Keratinocyte (primary cell): ENCODE results near the gene SMIM28. TPM values are rescaled to one million over a fixed set of nuclear protein-coding genes. Genes with fewer than 3 reads are reported as not detected.

ENCODE experiments used
- DNase-seq: peaks from one replicate; pipeline ENCODE4 v3.0.0-alpha.2; 2011; ENCODE audit warnings: low read depth, missing footprints, low spot score
- FAIRE-seq: peaks from 2 replicates; lab custom pipeline; 2011; peaks lifted over from hg19 to GRCh38; lab: Jason Lieb, UNC
- H2AFZ ChIP-seq: 2 replicates; pipeline ENCODE4 v1.6.0; 2012; ENCODE audit warnings: low read length, control low read depth, inconsistent platforms; ENCODE audit not compliant: control insufficient read depth
- H3K27ac ChIP-seq: 2 replicates; pipeline ENCODE4 v1.5.1; 2011; ENCODE audit warnings: low read length; ENCODE audit not compliant: control insufficient read depth, insufficient read depth
- H3K27me3 ChIP-seq: 3 replicates; pipeline ENCODE4 v1.6.0; 2011; ENCODE audit warnings: low read length; ENCODE audit not compliant: control insufficient read depth, insufficient read depth; ENCODE audit errors: extremely low read depth
- H3K36me3 ChIP-seq, 2 experiments: 2 replicates in 1 of 2; 3 replicates in 1 of 2; pipeline ENCODE4 v1.5.1; 2011; ENCODE audit warnings: low read length in 2 of 2, mild to moderate bottlenecking in 1 of 2; ENCODE audit not compliant: control insufficient read depth in 2 of 2, insufficient read depth in 2 of 2; ENCODE audit errors: extremely low read depth in 1 of 2
- H3K4me1 ChIP-seq: 3 replicates; pipeline ENCODE4 v1.5.1; 2011; ENCODE audit warnings: low read length; ENCODE audit not compliant: control insufficient read depth, insufficient read depth; ENCODE audit errors: extremely low read depth
- H3K4me2 ChIP-seq: 3 replicates; pipeline ENCODE4 v1.6.0; 2011; ENCODE audit warnings: low read depth, low read length; ENCODE audit not compliant: control insufficient read depth, insufficient read depth; ENCODE audit errors: extremely low read depth
- H3K4me3 ChIP-seq, 3 experiments: fragments of 200-600 bp in 1 of 3; sonication (generic) in 1 of 3; 2 replicates in 2 of 3; 3 replicates in 1 of 3; pipeline ENCODE4 v1.5.1; 2011 to 2016; ENCODE audit warnings: low read length in 3 of 3, mild to moderate bottlenecking in 3 of 3, control low read depth in 2 of 3, inconsistent platforms in 1 of 3, low read depth in 1 of 3, mixed read lengths in 1 of 3, mixed run types in 1 of 3, moderate library complexity in 1 of 3; ENCODE audit not compliant: control insufficient read depth in 2 of 3, insufficient read depth in 2 of 3; ENCODE audit errors: extremely low read depth in 1 of 3
- H3K79me2 ChIP-seq: 2 replicates; pipeline ENCODE4 v1.6.0; 2012; ENCODE audit warnings: low read length; ENCODE audit not compliant: control insufficient read depth, insufficient read depth
- H3K9ac ChIP-seq: 3 replicates; pipeline ENCODE4 v1.6.0; 2011; ENCODE audit warnings: low read length; ENCODE audit not compliant: control insufficient read depth, insufficient read depth; ENCODE audit errors: extremely low read depth
- H3K9me1 ChIP-seq: 3 replicates; pipeline ENCODE4 v1.6.0; 2011; ENCODE audit warnings: low read length; ENCODE audit not compliant: control insufficient read depth, insufficient read depth; ENCODE audit errors: extremely low read depth
- H3K9me3 ChIP-seq: 2 replicates; pipeline ENCODE4 v1.5.1; 2012; ENCODE audit warnings: low read depth, low read length; ENCODE audit not compliant: control insufficient read depth
- H4K20me1 ChIP-seq: 3 replicates; pipeline ENCODE4 v1.6.0; 2011; ENCODE audit warnings: low read length; ENCODE audit not compliant: control insufficient read depth, insufficient read depth; ENCODE audit errors: extremely low read depth
- EZH2 ChIP-seq: IDR thresholded peaks from one replicate; pipeline ENCODE4 v1.6.1; 2012; ENCODE audit warnings: inconsistent platforms, mild to moderate bottlenecking, low read length, moderate library complexity
- dilution Hi-C: fragments of 300-500 bp; cut with MboI; formaldehyde crosslinking; loops from one replicate; pipeline ENCODE4 v1.7.0; 2020; ENCODE audit warnings: low sequenced_read_pairs; ENCODE audit not compliant: extremely low pct_ligation_motif_present
- polyA plus RNA-seq, 5 experiments: library from polyadenylated mRNA; depleted of rRNA in 3 of 5; stranded (reverse) in 3 of 5; stranded (forward) in 1 of 5; unstranded in 1 of 5; fragments of >200 nt; gene quantifications; 1 replicate in 1 of 5; 2 replicates in 3 of 5; 3 replicates in 1 of 5; pipeline versions ENCODE4 v1.2.1 to v1.2.3, GENCODE V29; 2011 to 2012; ENCODE audit warnings: missing spikeins in 2 of 5, low read depth in 1 of 5, low replicate concordance in 1 of 5
- TF ChIP-seq, protein P1 (sequence below), 3 experiments: IDR thresholded peaks in 1 of 3; conservative IDR thresholded peaks in 1 of 3; optimal IDR thresholded peaks in 1 of 3; 2 replicates in 2 of 3; 3 replicates in 1 of 3; pipeline versions ENCODE3 to v1.5.1; 2011; ENCODE audit warnings: low read length in 3 of 3, mild to moderate bottlenecking in 3 of 3, moderate library complexity in 2 of 3, control low read depth in 1 of 3, inconsistent platforms in 1 of 3; ENCODE audit not compliant: insufficient read depth in 2 of 3; ENCODE audit errors: extremely low read depth in 1 of 3

Gene SMIM28
- polyA plus RNA-seq, 1 donor (not counting 4 experiments of a cell fraction or from before 2014, with no cell fraction given) = not detected

DNA sequence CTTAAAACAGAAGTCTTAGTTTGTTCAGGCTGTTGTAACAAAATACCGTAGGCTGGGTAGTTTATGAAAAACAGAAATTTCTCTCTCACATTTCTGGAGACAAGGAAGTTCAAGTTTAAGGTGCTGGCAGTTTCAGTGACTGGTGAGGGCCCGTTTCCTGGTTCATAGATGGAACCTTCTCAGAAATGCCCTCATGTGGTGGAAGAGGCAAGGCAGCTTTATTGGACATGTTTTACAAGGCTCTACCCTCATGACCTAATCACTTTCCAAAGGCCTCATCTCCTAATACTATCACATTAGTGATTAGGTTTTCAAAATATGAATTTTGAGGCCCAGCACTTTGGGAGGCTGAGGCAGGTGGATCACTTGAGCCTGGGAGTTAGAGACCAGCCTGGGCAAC, 28.7 kb downstream of the SMIM28 start:
- Histone ChIP-seq H3K4me3 (no peak overlapping the region), H3K79me2 (no peaks in the 10 kb centered on the region), H3K9me1 (no peaks in the 10 kb centered on the region), H2AFZ (no peak overlapping the region), H3K4me1 (peaks cover 24% of the 10 kb centered on the region), H3K9ac (no peak overlapping the region), H3K4me2 (no peak overlapping the region), H3K27me3 (peaks cover 3% of the 10 kb centered on the region), H3K27ac (no peak overlapping the region), H3K9me3 (no peaks in the 10 kb centered on the region), H3K36me3 (peaks cover 17 to 34% of the 10 kb centered on the region in 2 experiments), H4K20me1 (no peaks in the 10 kb centered on the region)
- dilution Hi-C loops = no loop called here
- no peak for TF ChIP-seq EZH2
- TF ChIP-seq, protein P1, sequence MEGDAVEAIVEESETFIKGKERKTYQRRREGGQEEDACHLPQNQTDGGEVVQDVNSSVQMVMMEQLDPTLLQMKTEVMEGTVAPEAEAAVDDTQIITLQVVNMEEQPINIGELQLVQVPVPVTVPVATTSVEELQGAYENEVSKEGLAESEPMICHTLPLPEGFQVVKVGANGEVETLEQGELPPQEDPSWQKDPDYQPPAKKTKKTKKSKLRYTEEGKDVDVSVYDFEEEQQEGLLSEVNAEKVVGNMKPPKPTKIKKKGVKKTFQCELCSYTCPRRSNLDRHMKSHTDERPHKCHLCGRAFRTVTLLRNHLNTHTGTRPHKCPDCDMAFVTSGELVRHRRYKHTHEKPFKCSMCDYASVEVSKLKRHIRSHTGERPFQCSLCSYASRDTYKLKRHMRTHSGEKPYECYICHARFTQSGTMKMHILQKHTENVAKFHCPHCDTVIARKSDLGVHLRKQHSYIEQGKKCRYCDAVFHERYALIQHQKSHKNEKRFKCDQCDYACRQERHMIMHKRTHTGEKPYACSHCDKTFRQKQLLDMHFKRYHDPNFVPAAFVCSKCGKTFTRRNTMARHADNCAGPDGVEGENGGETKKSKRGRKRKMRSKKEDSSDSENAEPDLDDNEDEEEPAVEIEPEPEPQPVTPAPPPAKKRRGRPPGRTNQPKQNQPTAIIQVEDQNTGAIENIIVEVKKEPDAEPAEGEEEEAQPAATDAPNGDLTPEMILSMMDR (optimal IDR thresholded peaks at IDR 0.05 in 1 of 3, IDR thresholded peaks at IDR 0.05 in 1 of 3, conservative IDR thresholded peaks at IDR 0.05 in 1 of 3; ENCODE audit: extremely low read depth in 1 of 3, insufficient read depth in 2 of 3, low read length in 3 of 3) = peak in 2 of 3 experiments; percentile 11 to 21
- no peak for FAIRE-seq
- DNase-seq = no peak

DNA sequence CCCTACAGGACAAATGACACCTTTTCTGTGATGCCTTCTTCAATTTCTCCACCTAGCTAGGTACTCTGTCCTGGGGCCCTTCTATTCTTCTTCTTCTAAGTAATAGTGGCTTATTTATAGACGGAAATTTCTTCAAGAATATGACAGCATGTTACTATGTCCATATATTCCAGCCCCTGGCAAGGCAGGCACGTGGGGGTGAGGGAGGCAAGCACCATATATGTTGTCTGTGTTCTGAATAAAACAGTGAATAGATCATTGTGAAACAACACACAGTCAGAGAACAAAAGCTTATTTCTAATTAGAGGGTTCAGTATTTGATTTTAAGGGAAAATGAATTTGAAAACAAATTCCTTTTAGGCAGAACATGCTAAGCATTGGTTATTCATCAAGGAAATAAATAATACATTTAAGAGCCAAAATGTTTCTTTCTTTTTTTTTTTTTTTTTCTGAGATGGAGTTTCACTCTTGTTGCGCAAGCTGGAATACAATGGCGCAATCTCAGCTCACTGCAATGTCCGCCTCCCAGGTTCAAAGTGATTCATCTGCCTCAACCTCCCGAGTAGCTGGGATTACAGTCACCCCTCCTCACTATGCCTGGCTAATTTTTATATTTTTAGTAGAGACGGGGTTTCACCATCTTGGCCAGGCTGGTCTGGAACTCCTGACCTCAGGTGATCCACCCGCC, 32.5 kb downstream of the SMIM28 start:
- Histone ChIP-seq H3K79me2 (no peaks in the 10 kb centered on the region), H3K4me2 (peak overlapping the region; percentile 30), H3K27ac (peak overlapping the region; percentile 55), H3K27me3 (no peaks in the 10 kb centered on the region), H3K9ac (no peak overlapping the region), H3K9me1 (no peaks in the 10 kb centered on the region), H3K9me3 (no peaks in the 10 kb centered on the region), H2AFZ (no peak overlapping the region), H4K20me1 (no peaks in the 10 kb centered on the region), H3K4me1 (peaks cover 22% of the 10 kb centered on the region), H3K4me3 (no peak overlapping the region), H3K36me3 (peaks cover 30 to 44% of the 10 kb centered on the region in 2 experiments)
- no peak for DNase-seq
- TF ChIP-seq EZH2 = no peak
- TF ChIP-seq, protein P1 (optimal IDR thresholded peaks at IDR 0.05 in 1 of 3, IDR thresholded peaks at IDR 0.05 in 1 of 3, conservative IDR thresholded peaks at IDR 0.05 in 1 of 3; ENCODE audit: extremely low read depth in 1 of 3, insufficient read depth in 2 of 3, low read length in 3 of 3) = no peak
- dilution Hi-C loops = no loop called here
- no peak for FAIRE-seq
